CD4-positive, alpha-beta T cell treated with Interleukin-4 for 4 hours (primary cell): ENCODE results near the gene PRKCE.

Experiments
- DNase-seq: peaks from one replicate; pipeline ENCODE4 v3.0.0-alpha.2; 2020

The PRKCE gene

DNA sequence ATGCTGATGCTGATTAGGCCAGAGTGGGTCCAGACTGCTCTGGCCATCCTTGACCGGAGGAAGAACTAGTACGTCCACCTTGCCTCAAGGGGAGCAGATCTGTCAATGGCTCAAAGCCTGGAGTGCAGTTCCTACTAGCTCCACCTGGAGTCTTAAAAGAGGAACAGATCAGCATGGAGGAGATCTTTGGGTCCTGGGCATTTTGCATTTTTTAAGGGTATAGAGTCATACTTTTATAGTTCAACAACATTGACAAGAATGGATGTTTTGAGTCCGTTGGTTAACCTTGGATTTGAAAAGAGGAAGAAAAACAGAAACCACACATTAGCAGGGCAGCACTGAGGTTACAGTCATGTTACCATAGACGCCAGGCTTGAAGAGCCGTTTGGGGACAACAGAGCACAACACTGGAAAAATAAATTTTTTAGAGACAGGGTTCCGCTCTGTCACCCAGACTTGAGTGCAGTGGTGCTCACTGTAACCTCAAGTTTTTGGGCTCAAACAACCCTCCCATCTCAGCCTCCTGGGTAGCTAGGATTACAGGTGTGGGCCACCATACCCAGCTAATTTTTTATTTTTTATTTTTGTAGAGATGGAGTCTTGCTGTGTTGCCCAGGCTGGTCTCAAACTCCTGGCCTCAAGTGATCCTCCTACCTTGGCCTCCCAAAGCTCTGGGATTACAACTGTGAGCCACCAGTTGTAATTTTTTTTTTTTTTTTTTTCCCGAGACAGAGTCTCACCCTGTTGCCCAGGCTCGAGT lies 78.5 kb downstream of the PRKCE start:
- no peak for DNase-seq

DNA sequence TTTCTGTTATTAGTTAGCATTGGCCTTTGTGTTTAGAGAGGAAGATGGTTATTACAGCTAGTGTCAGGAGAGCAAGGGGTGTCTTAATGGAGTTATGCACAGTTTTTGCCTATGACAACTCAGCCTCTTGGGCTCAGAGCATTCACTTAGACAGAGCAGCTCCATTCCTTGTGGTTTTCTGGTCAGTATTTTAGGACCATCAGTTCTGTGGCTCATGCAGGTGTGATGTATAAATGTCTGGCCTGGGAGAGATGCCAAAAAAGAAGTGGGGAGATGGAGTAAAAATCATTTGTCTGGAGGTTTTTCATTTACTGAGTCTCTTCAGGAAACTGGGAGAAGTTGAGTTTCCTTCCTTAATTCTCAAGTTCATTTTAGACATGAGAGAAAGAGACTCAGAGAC lies 79.7 kb downstream of the PRKCE start:
- no peak for DNase-seq

DNA sequence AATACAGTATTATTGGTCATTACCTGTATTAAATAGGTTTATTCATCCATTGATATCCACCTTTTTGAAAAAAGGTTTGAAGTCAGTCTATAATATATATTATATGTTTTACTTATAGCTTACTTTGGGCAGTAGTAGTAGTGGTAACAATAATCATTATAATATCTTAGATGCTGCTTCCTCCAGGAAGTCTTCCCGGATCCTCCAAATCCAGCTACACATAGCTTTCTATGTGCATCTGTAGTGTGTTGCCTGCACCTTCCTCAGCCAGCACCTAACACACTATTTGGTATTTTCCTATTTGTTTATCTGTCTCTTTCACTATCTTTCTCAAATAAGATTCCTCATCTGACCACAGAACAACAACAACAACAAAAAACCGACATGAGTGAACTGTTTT lies 81.0 kb downstream of the PRKCE start:
- no peak for DNase-seq

DNA sequence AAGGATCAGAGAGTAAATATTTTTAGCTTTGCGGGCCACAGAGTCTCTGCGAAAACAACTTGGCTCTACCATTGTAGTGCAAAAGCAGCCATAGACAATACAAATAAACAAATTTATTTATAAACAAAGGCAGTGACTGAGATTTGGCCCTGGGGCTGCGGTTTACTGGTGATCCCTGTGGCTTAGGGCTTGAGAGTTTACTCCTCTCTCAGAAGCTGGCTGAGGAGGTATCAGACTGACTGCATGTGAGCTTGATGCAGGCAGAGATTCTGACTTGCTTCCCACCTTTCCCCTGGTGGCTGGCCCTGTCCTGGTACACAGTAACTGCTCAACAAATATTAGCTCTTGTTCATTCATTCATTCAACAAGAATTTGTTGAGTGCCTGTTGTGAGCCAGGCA lies 81.5 kb downstream of the PRKCE start:
- DNase-seq: no peak

DNA sequence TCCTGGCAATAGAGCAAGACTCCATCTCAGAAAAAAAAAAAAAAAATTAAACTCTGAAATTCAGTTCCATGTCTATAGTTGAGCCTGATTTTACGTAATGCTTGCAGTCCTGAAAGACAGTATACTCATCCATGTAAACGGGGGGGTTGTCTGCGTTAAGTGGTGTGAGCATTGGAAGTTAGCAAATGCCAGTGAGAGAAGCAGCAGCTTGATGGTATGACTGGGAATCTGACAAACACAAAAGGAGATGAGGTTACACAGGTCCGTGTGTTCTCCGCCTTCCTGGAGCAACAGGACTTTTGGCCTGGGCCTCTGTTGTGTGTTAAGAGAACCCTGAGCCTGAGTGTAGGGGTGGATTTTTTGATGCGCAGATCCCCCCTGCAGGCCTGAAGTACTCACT lies 82.9 kb downstream of the PRKCE start:
- DNase-seq: no peak

DNA sequence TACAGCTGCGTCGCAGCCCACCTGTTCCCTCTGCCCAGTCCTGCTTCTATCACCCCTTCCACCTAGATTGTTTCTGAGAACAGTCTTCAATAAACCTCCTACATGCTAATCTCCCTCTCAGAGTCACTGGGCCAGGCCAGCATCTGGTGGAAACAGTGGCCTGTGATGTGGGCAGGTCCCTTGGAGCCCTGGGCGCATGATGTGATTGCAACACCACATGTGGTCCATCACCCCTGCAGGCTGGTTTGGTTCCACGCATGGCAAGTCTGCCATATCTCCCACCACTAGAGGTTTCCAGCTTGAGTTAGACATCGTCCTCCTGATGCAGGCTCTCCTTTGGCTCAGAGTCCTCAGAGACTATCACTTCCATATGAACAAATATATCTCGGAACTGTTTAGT lies 83.5 kb downstream of the PRKCE start:
- no peak for DNase-seq

DNA sequence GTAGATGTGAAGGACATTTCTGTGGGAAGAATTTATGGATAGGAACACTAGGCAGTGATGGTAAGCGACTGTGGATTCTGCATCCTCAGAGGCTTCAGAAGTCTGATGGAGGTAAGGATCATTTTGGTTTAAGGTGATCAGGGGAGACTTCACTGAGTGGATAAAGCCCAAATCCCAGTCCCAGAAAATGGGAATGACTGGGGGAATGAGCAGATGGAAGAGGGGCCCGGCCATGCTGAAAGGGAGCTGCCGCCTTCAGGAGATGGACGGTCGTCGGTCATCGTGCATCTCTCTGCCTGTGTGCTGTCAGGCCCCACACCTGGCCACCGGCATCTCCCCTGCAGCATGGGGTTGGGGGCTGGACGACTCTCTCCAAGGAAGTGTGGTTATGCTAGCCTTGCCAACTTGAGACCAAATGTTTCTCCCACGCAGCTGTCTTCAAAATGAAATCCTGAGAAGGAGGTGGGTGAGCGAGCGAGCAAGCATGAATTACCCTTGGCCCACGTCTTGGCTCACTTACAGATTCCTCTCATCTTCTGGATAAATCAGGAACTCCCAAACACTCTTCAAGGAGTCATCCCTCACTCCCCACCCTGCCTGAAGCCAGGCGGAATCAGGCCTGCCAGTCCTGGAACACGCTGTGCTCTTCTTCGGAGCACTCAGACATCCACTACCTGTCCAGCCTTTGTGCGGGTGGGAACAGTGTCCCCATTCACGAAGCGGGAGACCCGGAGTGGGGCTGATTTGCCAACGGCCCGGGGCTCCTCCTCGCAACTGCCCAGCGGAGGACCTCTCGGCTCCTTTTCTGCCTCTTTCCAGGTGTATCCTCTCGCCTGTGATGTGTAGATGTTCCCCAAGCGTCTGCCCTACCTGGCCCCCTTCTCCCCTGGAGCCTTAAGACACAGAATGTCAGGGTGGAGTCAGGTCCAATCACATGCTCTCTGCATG lies 85.6 kb downstream of the PRKCE start:
- DNase-seq: no peak

DNA sequence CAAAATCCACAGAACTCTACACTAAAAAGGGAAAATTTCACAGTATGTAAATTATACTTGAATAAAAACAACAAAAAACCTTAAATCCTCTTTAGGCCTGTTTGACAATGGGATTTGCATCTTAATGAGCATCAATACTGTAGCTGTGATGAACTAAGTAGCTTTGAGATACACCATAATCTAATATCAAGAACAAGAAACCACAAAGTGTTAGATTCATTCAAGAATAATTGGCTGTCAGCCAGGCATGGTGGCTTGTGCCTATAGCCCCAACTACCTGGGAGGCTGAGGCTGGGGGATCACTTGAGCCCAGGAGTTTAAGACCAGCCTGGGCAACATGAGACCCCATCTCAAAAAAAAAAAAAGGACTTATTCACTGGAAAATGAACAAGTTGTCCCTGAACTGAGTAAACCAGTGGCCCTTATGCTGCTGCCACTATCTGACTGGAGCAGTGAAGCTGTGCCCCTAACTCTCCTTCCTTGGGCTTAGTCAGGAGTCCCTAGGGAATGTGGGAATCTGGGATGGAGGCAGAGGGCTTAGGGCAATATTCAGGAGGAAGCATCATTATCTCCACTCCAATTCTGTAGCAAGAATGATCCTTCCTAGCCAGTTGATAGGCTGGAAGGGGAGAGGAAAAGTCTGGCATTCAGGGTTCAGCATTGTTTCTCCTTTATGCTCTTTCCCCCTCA lies 88.5 kb downstream of the PRKCE start:
- no peak for DNase-seq

DNA sequence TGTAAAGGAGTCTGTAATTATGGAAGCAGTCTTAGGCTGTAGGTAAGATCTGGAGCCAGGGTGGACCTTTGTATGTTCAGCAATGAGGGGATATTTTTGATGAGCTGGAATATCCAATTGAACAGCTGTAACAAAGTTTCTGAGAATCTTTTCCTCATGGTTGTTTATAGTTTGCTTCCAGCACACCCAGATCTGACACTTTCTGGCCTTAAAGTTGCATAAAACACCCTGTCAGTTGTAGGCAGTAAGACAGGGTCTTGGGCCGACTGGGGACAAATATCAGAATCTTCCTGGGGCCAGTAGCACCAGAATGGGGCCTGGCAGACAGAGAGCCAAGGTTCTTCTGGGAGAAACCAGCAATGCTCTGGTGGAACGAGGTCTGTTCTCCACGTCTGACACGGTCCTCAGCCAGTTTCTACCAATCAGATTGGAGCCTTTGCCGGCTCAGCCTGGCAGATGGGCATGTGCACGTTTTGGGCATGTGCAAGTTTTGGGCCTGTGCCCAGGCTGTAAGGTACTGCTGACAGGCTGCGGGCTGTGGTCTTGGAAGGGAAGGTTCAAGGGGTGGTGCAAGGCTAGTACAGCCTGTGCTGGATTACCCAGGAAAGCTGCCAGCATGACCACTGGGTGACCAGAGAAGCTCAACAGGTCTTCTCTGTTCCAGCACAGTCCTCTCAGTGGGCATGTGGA lies 89.8 kb downstream of the PRKCE start:
- no peak for DNase-seq

DNA sequence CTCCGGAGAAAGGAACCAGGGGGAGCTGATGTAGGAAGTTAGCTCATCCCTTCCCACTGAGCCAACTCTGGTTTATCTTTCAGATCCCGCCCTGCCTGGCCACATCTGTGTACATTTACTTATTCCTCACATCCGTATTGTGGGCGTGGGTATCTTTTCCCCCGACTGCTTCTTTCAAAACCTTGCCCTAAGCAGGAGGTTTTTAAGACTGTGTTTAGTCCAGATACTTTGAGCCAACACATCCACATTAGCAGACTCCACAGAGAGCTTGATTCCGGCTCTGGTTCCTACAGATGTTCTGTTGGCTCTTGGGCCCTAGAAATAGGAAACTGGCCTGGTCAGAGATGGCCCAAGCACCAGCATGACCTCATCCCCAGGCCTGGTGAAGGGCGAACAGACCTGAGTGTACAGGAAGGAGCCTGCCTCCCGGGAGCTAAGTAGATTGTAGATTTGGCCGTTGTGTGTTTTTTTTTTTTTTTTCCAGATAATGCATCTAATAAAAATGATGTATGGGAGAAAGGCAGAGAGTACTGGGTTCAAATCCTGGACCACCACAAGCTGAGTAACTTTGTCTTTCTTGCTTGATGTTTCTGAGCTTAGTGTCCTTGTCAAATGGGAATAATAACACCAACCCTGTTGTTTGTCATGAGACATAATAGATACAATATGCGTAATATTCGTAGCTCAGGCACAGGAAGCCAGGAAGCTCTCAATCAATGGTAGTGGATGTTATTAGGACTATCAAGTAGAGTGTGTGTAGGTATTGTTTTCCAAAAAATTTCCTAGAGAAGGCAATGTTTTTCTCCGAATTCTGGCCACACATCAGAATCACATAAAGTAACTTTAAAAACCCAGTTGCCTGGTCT lies 92.3 kb downstream of the PRKCE start:
- no peak for DNase-seq

DNA sequence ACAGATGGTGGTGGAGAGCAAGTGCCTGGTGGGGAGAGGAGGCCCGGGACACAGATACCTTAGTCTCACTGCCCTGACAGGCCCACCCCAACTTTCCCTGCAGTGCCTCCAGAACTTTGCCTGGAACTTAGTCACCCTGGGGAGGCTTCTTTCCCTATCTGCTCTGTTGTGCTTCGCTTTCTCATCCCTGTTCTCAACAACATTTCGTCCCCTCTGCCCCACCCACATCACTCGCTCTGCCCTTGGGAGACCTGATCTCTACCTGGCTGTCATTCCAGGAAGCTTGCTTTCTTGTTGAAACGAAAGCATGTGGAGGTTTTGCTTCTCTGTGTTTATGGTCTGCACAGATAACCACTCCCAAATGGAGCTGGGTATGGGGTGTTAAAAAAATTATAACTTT lies 93.8 kb downstream of the PRKCE start:
- DNase-seq: no peak

DNA sequence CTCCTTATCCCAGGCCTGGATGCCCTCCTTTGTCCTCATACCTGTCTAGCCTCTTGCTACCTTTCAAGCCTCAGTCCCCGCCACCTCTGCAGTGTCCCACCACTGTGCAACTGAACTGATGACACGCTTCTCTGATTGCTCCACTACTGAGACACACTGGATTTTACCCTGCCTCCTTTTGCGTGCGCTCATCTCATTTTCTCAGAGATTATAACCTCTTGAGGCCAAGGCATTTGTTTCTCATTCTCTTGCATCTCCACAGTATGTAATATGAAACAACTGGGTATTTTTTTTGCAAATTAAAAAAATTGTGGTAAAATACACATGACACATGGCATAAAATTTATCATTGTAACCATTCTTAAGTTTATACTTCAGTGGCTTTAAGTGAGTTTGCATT lies 95.4 kb downstream of the PRKCE start:
- no peak for DNase-seq

DNA sequence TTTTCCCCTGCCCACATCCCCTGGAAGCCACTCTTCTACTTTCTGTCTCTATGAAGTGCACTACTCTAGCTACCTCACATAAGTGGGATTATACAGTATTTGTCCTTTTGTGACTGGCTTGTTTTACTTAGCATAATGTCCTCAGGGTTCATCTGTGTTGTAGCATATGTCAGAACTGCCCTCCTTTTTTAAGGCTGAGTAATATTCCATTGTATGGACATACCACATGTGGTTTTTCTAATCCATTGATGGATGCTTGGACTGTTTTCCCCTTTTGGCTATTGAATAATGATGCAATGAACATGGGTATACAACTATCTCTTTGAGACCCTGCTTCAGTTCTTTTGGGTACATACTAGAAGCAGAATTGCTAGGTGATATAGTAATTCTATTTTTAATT lies 95.9 kb downstream of the PRKCE start:
- DNase-seq: no peak

DNA sequence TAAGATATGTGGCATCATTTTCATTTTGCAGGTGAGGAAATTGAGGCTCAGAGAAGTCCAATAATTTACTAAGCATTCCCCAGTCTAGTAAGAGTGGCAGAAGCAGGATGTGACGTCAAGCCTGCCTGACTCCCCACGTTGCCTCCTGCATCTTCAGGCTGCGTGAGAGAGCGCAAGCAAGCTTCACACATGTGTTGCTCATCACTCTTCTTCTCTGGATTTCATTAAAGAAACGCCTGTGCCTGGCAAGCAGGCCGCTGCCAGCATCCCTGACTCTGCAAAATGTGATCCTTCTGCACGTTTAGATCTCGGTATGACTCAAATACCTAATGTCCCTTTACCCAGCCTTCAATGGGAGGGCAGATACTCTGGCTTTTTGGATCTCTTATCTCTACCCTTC lies 96.8 kb downstream of the PRKCE start:
- no peak for DNase-seq

DNA sequence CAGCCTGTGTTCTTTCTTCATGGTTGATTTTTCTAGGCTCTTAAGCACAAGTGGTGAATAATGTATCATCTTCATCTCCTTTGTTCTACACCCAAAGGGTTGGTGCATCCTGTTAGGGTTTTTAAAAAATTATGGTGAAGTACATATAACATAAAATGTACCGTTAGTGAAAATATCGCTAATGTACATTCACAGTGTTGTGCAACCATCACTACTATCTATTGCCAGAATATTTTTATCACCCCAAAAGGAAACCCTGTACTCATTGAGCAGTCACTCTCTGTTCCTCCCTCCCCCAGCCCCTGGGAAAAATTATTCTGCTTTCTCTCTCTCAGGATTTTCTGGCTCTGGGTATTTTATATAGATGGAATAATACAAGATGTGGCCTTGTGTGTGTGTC lies 98.5 kb downstream of the PRKCE start:
- no peak for DNase-seq

DNA sequence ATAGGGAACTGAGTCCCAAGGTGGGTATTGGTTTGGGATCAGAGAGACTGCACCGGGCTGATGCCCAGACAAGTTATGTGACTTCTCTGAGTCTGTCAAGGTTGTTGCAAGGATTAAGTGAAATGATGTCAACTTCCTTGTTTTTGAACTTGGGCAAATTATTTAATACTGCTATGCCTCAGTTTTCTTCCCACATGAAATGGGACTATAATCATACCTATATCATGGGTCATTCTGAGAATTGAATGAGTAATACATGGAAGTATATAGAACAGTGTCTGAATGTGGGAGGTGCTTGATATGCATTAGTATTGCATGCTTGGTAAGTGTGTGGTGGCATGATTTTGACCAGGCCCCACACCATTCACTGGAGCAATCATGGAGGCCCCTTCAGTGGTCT lies 99.0 kb downstream of the PRKCE start:
- no peak for DNase-seq

DNA sequence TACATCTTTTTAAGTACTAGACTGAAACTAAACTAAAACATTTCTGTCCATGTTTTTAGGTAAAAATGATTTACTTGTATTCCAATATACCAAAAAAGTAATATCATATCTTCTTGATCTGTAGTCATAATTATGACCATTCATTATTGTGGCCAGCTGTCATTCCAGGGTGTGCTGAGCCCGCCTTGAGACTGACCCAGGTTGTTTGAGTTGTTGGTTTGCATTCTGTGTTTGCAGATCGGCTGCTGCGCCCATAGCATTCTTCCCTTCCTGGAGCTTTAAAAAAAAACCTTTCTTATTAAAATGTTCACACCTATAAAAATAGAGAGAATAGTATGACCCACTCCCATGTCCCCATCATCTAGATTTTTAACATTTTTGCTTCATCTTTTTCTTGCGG lies 101.9 kb downstream of the PRKCE start:
- DNase-seq: no peak

DNA sequence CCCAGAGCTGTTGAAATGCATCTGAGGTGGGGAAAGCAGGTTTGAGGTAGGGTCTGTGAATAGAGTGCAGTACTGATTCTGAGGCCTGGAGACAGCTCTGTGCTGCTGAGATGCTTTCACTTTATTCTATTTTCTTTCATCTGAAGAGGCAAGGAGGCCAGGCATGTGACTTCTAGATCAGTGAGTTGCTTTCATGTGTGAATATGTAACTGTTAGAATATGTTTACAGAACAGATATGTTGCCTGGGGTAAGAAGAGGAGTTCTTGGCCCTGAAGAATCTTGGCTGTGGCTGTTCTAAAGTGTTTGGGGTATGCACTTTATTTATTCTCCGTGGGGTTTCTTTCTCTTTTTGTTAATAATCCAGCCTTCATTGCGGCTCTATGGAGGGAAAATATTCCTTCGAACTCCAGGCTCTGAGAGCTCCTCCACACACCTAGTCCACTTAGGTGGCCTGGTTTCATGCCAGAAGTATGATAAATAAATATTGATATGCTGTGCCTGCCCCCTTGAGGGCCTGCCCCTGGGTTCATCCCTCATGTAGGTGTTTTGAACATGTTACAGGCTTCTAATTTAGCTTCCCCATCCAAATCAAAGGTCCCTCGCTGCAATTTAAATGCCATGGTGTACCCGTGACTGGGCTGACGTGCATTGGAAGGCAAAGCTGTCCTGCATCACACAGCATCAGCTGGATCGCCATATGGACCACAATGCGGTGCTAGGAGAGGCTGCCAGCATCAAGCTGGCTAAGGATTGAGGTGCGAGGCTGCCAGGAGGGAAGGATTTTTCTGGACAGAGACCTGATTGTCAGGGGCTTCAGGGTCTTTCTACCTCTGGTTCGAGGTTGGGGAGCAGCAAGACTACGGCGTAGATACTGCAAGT lies 102.9 kb downstream of the PRKCE start:
- no peak for DNase-seq

DNA sequence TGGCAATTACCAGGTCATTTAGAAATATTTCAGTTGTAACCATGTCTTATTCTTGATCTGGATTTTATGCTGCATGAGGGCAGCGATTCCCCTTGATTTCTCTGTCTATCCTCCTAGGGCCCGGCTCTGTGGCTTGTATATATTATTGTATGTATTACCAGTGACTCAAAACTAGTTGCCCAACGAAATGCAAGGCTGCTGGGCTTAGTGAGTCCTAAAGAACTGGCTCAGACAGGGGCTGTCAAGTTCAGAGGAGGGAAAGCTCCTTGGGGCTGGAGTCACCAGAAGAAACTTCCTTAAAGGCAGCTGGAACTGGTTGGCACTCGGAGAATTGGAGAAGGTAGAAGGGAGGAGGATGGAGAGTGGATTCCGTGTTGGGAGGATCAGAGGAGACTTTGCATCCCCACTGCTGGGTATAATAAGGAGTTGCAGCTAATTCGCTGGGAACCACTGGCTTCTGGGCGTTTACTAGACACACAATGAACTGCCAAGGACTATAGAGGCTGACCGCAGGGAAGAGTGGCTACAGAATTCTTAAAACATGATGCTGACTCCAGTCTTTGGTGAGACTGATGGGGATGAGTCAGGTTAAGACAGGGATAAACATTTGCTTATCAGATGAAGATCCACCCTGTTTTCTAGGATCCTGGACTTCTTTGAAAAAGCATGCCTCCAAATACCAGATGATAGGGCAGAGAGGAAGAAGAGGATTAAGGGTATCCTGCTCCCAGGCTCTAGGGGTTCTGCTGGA lies 104.3 kb downstream of the PRKCE start:
- no peak for DNase-seq

DNA sequence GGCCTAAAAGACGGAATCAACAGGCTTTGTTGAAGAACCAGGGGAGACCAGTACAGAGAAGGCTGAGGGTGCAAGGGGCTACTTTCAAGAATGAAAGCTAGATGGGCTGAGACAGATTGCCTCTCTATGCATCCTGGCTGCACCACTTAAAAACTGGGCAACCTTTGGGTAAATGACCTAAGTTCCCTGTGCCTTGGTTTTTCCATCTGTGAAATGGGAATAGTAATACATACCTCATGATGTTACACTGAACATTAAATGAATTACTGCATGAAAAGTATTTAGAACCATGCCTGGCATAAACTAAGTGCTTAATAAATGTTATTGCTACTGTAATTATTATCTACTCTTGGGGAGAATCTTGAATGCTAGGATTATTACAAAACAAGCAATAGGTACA lies 106.5 kb downstream of the PRKCE start:
- no peak for DNase-seq
